HG02588 (cell line): ENCODE measurements around the gene AQP11.
"Not testable (repeated sequence)": the region's sequence is repeated elsewhere in the genome, so short reads cannot be mapped to it uniquely, and the experiment has no call there.

Source experiments
- ATAC-seq: cut with Tn5 transposase; IDR thresholded peaks from one replicate; pipeline ENCODE4 v1.9.1; 2021; ENCODE audit warnings: mild to moderate bottlenecking, moderate library complexity; ENCODE audit not compliant: unreplicated experiment

AQP11 gene

GRCh38 chr11:77590194-77590782 is 535 bp downstream of the AQP11 start:
- ATAC-seq = no peak

- ATAC-seq = no peak
Observed at GRCh38 chr11:77592727-77593126, 3.0 kb downstream of the AQP11 start.

- ATAC-seq = no peak
Observed at GRCh38 chr11:77593883-77594282, 4.1 kb downstream of the AQP11 start.

- no peak for ATAC-seq
Observed at GRCh38 chr11:77596626-77597025, 6.9 kb downstream of the AQP11 start.

GRCh38 chr11:77598195-77598594 is 8.4 kb downstream of the AQP11 start:
- no peak for ATAC-seq

- no peak for ATAC-seq
Observed at GRCh38 chr11:77602381-77603088, 12.8 kb downstream of the AQP11 start.

GRCh38 chr11:77604281-77604680 is 14.5 kb downstream of the AQP11 start:
- no peak for ATAC-seq

- ATAC-seq = no peak
Observed at GRCh38 chr11:77609234-77609633, 19.5 kb downstream of the AQP11 start.

GRCh38 chr11:77611921-77612320 is 22.2 kb downstream of the AQP11 start:
- no peak for ATAC-seq

- no peak for ATAC-seq
Observed at GRCh38 chr11:77617892-77618291, 28.1 kb downstream of the AQP11 start.

- no peak for ATAC-seq
Observed at GRCh38 chr11:77619576-77620198, 29.9 kb downstream of the AQP11 start.

GRCh38 chr11:77630157-77630710 is 40.5 kb downstream of the AQP11 start:
- no peak for ATAC-seq

GRCh38 chr11:77633926-77634325 is 44.2 kb downstream of the AQP11 start:
- ATAC-seq = not testable (repeated sequence)

GRCh38 chr11:77636731-77637344 is 47.1 kb downstream of the AQP11 start:
- no peak for ATAC-seq

- ATAC-seq = peak; percentile 97
Observed at GRCh38 chr11:77637345-77638165, 47.8 kb downstream of the AQP11 start, which contains the start of gene CLNS1A. TSS of gene CLNS1A (minus strand) at chr11:77637794. CDS start at chr11:77637714, 80 bp downstream.

- no peak for ATAC-seq
Observed at GRCh38 chr11:77642228-77642627, 52.5 kb downstream of the AQP11 start.

- no peak for ATAC-seq
Observed at GRCh38 chr11:77644887-77645286, 55.1 kb downstream of the AQP11 start.

GRCh38 chr11:77647654-77648305 is 58.0 kb downstream of the AQP11 start:
- no peak for ATAC-seq

GRCh38 chr11:77650123-77650522 is 60.4 kb downstream of the AQP11 start:
- no peak for ATAC-seq
